Iris pigment epithelial cell (primary cell): ENCODE data around the gene ZNF785.
A peak's percentile ranks its signal among the peaks of the same experiment; 100 is the strongest.
"Not testable (repeated sequence)": the region's sequence is repeated elsewhere in the genome, so short reads cannot be mapped to it uniquely, and the experiment has no call there.

Source experiments
- DNase-seq: peaks from one replicate; pipeline ENCODE4 v3.0.0-alpha.2; 2011; ENCODE audit warnings: low read depth

The ZNF785 gene

DNA sequence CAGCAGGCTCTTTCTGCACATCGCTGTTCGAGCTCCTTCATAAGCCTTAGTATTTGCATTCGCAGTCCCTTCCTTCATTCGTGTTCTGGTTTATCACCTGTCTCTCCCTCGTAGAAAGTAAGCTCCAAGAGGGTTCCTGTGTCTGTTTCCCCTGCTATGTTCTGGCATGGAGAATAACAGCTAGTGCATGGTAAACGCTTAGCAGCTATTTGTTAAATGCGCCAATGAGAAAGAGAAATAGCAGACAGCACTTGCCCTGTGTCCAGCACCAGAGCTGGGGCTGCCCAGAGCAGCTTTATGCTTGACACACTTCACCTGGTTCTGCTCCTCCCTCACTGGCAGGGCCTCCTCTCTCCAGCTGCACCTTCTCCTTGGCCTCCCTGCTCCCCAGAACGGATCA lies 19.5 kb downstream of the ZNF785 start:
- DNase-seq, result no peak

DNA sequence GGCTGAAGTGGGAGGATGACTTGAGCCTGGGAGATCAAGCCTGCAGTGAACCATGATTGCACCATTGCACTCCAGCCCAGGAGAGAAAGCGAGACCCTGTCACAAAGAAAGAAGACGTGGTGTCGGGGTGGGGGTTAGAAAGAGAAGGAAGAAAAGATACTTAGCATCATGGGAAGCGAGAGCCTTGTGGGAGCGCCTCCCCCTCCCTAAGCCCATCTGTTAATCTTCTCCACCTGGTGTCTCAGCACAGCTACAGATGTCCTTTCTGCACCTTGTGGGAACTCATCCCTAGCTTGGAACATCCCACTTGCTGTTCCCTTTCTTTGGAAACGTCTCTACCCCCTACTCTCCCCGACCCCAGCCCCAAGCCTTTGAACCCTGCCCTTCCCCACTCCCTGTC lies 20.0 kb downstream of the ZNF785 start:
- DNase-seq, result no peak

DNA sequence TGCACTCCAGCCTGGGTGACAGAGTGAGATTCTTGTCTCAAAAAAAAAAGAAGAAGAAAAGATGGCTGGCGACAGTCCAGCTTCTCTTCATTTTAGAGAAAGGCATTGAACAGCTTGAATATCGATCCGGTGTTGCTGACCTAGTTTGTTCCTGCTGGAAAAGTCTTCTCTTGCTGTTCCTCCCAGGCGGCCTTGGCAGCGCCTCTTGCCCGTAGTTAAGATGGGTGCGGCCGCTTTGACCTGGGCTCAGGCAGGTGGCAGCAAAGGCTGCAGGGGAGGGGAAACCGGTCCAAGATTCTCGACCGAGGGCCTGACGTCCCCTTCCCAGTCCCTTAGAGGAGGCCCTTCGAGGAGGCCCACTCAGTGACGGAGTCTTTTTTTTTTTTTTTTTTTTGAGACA lies 23.5 kb downstream of the ZNF785 start:
- DNase-seq, result no peak

DNA sequence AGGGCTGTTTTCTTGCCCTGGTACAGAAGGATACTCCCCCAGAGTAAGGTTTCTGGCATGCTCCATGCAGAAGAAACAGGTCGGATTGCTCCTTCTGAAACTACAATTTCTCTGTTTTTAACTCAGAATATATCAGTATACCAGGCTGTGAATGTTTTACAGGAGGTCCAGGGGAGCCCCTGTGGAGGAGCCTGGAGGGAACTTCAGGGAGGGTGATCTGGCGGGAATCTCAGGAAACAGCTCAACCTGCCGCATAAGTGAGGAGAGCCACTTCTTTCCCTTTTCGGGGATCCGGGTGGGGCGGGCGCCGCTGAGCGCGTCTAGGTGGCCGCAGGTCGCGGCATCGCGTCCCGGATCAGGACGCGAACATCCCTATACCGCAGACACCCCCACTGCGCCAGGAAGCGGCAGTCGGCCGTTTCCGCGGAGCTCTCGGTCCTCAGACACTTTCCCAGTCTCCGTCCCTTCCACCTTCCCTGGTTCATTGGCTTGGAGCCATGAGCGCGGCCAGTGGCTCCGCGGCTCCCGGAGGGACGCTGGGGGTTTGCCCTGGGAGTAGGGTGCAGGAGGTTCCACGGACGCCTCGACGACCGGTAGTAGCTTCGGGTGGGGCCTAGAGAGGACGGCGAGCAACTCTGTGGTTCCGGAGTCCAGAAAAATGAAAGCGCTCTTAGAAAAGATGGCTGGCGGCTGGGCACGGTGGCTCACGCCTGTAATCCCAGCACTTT lies 24.2 kb downstream of the ZNF785 start:
- no peak for DNase-seq

DNA sequence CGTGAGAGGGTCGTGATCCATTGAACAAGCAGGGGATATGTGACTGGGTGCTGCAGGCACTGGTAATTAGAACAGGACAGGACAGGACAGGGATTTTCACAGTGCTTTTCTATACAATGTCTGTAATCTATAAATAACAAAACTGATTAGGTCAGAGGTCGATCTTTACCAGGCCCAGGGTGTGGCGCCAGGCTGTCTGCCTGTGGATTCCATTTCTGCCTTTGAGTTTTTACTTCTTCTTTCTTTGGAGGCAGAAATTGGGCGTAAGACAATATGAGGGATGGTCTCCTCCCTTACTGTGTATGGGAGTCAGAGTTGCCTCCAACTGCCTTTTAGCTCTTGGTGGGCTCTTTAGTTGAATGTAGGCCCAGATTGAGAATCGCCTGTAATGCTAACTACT lies 25.8 kb downstream of the ZNF785 start:
- DNase-seq, result no peak

DNA sequence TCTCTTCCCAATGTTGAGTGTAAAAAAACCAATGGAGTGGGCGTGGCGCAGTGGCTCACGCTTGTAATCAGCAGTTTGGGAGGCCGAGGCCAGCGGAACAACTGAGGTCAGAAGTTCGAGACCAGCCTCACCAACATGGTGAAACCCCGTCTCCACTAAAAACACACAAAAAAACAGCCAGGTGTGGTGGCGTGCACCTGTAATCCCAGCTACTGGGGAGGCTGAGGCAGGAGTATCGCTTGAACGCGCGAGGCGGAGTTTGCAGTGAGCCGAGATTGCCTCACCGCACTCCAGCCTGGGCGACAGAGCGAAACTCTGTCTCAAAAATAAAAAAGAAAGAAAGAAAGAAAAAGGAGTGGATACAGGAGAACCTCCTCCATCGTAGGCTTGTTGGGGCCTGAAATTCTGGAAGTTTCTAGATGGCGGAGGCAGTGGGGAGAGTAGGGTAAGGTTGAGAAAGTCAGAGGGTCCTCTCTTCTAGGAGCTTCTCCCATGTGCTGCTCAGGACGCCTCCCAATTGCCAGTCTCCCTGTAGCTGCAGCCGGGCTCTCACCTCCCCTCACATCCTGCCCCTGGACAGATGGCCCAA lies 26.6 kb downstream of the ZNF785 start:
- no peak for DNase-seq

DNA sequence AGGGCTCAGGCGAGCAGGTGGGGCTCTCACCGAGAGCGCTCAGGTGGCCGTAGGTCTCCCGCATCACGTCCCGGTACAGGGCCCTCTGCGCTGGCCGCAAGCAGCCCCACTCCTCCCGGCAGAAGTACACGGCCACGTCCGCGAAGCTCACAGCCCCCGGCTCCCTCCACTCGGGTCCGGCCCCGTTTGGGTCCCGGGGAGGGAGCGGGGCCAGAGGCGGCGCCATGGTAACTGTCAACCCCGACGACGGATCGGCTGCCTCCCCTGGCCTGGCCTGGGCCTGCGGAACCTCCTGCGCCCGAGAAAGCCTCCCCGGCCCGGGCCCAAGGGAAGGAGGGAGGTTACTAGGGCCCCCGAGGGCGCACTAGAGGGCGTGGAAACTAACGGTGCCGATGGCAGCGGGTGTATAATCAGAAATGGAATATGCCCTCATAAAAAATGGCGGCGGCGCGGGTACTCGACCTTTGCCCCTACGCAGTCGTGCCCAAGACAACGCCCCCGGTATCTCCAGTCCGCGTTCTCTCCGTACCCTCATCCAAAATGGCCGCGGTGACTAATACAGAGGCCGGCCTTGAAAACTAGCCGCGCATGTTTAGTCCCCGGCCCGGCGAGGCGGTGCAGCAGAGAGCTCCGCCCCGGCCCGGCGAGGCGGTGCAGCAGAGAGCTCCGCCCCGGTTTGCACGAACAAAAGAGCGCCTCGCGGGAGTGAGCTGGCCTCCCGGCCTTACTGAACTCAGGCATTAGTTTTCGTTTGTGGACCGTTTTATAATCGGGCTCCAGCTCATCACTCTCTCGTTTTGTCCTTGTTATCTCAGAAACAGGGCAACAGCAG lies 27.3 kb downstream of the ZNF785 start, which contains the start of gene ZNF764:
TSS of gene ZNF764 (minus strand) at position 418 of the 832 bp plus-strand sequence. CDS start at position 226, 192 bp downstream.
- peak; percentile 98 for DNase-seq

DNA sequence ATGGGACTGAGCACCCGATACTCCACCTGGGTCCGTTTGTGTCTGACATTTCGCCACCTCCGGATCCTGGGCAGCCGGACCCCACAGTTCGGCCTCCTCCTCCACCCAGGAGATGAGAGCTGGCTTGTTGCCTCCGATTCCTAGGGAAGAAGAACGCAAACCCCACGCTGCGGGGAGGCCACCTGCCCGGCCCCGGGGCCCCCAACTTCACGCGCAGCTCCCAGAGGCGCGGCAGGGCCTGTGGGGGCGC lies 27.9 kb downstream of the ZNF785 start:
- DNase-seq, result no peak

DNA sequence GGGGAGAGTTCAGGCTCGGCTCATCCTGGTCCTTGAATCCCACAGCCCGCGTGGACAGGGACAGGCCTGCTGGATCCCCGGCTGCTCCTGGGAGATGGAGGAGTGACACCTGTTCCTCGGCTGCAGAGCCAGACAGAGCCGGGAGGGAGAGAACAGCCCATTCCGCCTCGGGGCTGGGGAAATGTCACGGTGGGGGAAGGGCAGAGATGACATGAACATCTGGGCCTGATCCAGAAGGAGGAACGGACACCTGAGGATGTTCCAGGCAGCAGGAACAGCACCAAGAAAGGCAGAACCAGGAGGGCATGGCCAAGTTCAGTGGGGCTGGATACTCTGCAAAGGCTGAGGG lies 29.4 kb downstream of the ZNF785 start:
- no peak for DNase-seq

DNA sequence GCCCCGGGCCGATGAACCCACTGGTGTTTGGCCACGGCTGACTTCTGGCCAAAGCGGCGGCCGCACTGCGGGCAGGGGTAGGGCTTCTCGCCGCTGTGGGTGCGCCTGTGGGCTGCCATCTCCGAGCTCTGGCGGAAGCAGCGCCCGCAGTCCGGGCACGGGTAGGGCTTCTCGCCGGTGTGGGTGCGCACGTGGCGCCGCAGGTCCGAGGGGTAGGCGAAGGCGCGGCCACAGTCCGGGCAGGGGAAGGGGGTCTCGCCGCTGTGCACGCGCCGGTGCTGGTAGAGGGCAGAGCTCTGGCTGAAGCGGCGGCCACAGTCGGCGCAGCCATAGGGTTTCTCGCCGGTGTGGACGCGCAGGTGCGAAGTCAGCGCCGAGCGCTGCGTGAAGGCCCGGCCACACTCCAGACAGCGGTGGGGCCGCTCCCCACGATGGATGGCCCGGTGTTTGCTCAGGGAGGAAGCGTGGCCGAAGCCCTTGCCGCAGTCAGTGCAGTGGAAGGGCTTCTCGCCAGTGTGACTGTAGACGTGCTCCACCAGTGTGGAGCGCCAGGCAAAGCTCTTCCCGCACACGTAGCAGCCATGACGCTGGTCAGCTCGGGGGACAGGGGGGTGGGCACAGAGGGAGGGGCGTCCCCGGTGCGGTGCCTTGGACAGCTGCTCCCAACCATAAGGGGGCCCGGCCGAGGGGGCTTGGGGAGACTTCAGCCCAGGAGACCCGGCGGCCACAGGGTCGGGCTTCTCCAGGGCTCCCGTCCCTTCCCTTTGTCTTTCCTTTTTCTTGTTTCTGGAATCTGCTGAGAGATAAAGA lies 30.0 kb downstream of the ZNF785 start:
- DNase-seq, result no peak

DNA sequence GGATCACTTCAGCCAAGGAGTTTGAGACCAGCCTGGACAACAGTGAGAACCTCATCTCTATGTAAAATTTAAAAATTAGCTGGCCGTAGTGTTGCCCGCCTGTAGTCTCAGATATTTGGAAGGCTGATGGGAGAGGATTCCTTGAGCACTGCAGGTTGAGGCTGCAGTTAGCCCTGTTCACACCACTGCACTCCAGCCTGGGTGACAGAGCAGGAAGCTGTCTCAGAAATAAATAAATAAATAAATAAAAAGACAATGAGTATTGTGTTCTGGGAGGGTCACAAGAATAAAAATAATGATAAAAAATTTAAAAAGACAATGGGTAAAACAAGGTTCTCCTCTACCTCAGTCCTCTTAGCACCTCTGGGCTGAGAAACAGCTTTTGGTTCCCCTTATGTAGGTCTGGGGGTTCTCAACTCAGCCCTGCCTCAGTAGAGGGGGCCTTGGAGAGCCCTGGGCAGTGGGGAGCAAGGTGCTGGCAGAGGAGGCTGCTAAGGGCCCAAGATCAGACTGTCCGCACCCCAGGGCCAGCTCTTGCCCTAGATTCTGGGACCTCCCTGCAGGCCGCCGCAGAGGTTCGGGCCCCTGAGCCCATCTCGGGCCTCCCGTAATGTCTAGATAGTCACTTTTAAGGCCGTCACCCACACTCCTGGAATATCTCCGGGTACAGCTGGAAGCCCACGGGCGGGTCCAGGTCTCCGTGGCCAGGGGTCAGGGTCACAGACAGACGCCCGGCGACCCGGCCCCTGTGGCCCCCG lies 30.8 kb downstream of the ZNF785 start:
- no peak for DNase-seq

DNA sequence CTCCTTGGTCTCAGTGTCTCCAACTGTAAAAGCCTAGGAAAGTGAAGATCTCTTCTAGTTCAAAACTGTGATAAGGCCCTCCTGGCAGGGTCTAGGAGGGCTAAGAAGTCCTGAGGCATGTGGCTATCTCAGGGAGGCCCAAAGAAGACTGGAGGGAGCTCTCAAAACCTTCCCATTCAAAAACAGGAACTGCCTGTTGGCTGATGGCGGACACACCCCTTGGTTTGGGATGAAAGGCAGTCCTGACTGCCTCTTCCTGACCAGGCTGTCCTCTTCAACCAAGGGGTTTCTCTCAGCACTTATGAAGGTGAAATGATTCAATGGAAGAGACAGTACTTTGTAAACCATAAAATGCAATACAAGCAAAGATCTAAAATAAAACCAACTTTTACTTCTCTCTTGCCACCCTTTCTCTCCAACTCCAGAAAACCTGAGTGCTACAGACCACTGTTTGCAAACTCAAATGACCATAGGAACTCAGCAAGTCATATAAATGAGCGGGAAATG lies 32.1 kb downstream of the ZNF785 start:
- no peak for DNase-seq

DNA sequence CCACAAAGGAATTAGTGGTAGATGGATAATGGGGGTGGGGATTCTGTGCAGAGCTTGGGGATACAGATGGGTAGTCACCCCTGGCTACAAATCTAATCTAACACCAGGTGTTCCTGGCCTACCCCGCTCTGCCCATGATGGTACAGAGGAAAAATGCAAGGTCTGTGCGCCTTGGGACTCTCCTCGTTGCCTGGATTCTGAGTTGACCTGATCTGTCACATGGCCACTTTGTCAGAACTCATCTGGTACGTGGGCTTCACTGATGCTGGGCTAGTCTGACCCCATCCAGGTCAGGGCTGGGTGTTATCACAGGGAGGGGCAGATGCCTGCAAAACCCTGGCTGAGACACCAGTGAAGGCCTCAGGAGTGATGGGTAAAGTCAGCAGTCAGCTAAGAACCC lies 32.5 kb downstream of the ZNF785 start:
- DNase-seq, result no peak

DNA sequence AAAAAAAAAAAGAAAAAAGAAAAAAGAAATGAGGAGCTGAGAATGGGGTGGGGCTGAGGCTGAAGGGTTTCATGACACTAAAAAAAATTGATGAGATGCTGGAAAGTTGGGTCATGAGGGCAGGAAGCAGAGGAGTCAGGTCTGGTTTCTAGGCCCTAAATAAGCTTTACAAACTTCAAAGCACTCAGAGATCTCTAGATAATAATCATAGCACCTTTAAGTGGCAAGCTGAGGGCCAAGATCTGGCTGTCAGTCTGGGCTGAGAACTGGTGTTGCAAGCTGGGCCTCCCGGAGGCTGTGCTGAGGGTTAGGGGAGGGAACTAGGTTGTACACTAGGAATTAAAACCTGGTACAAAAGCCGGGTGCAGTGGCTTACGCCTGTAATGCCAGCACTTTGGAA lies 33.7 kb downstream of the ZNF785 start:
- DNase-seq, result no peak

DNA sequence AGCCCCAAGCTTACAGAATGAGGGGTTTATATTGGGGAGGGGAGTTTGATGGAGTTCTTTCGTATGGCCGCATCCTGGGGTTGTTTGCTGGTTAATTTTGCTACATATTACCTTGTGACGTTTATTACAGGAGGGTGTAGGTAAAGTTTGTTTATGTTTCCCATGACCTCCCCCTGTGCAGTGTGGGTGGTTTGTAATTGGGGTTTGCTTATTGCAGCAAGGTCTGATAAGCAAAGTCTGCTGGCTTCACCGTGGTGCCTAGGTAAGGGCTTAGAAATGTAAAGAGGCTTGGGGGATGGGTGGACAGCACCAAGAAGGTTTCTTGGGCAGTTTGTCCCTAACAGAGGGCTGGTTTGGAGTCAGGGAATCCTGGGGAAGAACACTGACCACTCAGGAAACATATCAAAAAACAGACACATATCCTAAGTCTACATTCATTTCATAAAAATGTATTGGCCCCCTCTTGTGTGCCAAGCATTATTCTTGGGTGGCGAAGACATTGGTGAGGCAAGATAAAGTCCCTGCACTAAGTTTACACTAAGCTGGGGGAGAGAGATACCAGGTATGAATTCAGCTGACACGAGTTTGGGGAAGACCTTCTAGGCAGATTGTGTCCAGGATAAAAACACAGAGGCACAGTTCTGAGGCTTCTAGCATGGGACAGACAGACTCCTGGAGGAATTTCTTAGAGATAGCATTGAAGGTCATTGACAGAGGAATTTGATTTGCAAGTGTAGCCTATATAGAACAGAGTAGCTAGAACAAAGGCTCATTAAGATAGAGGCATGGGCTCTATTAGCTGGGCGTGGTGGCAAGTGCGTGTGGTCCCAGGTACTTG lies 36.9 kb downstream of the ZNF785 start:
- no peak for DNase-seq

DNA sequence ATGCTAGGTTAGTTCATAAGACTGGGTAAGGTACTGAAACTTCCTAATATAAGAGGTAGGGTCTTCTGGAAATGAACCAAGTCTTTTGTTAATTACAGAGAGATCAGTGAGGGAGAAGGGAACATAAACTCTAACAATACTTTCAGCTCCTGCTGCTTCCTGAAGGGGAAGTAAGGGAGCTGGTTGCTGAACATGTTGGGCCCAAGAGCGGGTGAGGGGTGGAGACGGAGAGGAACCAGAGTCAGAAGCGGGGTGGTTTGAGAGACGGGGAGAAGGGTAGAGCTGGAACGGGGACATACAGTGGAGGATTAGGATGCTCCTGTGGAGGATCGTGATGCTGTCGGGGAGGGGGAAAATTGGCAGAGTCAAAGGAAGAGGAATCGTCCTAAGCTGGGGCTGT lies 39.4 kb downstream of the ZNF785 start:
- DNase-seq, result no peak

DNA sequence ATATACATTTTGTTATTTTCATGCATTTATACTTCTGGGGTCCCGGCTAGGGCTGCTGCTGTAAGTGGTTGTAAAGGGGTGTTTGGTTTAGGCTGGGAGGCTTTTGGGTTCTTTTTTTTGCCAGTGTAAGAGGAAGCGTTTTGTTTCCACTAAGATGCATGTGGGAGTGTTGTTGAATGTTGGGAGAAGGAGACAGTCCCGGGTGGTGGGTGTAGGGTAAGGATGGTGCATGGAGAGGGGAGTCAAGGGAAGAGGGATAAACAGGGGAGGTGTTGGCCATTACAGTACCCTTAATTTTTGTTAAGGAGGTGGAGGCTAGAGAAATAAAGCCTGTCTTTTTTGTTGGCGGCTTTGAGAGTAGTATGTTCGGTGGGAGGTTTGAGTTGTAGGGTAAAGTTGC lies 42.4 kb downstream of the ZNF785 start:
- DNase-seq, result no peak

DNA sequence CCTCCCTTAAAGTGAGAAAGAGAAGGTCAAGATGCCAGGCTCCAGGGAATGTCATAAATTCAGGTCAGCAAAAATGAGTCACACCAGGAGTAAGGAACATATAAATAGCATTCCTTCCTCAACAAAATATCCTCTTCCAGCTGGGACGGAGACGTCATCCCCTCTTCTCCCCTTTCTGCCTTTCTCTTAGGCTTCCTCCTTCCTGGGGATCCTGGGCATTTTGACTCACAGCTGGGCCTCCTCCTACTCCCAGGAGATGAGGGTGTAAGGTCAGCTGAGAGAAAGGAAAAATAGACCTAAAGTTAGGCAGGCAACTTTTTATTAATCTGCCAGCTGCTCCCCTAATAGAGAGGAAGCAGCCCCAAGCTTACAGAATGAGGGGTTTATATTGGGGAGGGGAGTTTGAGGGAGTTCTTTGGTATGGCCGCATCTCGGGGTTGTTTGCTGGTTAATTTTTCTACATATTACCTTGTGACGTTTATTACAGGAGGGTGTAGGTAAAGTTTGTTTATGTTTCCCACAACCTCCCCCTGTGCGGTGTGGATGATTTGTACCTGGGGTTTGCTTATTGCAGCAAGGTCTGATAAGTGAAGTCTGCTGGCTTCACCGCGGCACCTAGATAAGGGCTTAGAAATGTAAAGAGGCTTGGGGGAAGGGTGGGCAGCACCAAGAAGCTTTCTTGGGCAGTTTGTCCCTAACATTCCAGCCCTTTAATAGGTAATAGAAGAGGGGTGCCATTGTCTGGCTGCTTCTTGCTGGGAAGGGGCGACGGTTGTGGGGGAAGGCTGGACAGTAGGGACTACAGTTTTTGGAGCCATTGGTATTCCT lies 43.8 kb downstream of the ZNF785 start:
- DNase-seq, result peak; percentile 28

DNA sequence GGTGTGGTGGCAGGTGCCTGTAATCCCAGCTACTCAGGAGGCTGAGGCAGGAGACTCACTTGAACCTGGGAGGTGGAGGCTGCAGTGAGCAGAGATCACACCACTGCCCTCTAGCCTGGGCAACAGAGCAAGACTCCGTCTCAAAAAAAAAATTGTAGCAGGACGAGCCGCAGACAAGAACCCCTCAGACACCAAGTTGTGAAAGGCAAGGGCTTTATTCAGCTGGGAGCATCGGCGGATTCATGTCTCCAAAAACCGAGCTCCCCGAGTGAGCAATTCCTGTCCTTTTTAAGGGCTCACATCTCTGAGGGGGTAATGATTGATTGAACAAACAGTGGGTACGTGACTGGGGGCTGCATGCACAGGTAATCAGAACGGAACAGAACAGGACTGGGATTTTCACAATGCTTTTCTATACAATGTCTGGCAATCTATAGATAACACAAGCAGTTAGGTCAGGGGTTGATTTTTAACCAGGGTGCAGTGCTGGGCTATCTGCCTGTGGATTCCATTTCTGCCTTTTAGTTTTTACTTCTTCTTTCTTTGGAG lies 44.5 kb downstream of the ZNF785 start:
- DNase-seq, result not testable (repeated sequence)
